Right atrium auricular region (tissue), 2 donors: ENCODE results near the gene PKD1L1. TPM values are rescaled to one million over a fixed set of nuclear protein-coding genes. Genes with fewer than 3 reads are reported as not detected.
A peak's percentile ranks its signal among the peaks of the same experiment; 100 is the strongest.

Experiments
- DNase-seq: peaks from one replicate; pipeline ENCODE4 v3.0.0-alpha.2; 2019; ENCODE audit warnings: low spot score
- H3K27ac ChIP-seq, 2 donors: fragments of 200-600 bp; sonication (generic); 1 replicate in 1 of 2; 2 replicates in 1 of 2; pipeline ENCODE4 v1.5.1; 2016 to 2019
- H3K27me3 ChIP-seq, 2 donors: fragments of 200-600 bp; sonication (generic); one replicate each; pipeline versions ENCODE4 v1.5.1 to v1.6.0; 2017 to 2019
- H3K36me3 ChIP-seq: fragments of 200-600 bp; sonication (generic); one replicate; pipeline ENCODE4 v1.5.1; 2016
- H3K4me1 ChIP-seq, 2 donors: fragments of 200-600 bp; sonication (generic); one replicate each; pipeline versions ENCODE4 v1.5.1 to v1.6.0; 2017 to 2019
- H3K4me3 ChIP-seq, 2 donors: fragments of 200-600 bp; sonication (generic); 1 replicate in 1 of 2; 2 replicates in 1 of 2; pipeline ENCODE4 v1.5.1; 2017 to 2019; ENCODE audit warnings: mild to moderate bottlenecking in 1 of 2, moderate library complexity in 1 of 2
- H3K9me3 ChIP-seq, 2 donors: fragments of 200-600 bp; sonication (generic); one replicate each; pipeline ENCODE4 v1.5.1; 2019
- CTCF ChIP-seq, 2 donors: fragments of 200-600 bp; sonication (generic); IDR thresholded peaks; one replicate each; pipeline ENCODE4 v1.5.1; 2019; ENCODE audit warnings: antibody characterized with exemption in 2 of 2
- total RNA-seq, 2 donors: library from RNA; depleted of rRNA; stranded (reverse); fragments of >200 nt; gene quantifications; one replicate each; pipeline ENCODE4 v1.1.0, GENCODE V29; 2016

Gene PKD1L1
- total RNA-seq, 2 donors from 2014 or later: 0.98 to 1.1 TPM

DNA sequence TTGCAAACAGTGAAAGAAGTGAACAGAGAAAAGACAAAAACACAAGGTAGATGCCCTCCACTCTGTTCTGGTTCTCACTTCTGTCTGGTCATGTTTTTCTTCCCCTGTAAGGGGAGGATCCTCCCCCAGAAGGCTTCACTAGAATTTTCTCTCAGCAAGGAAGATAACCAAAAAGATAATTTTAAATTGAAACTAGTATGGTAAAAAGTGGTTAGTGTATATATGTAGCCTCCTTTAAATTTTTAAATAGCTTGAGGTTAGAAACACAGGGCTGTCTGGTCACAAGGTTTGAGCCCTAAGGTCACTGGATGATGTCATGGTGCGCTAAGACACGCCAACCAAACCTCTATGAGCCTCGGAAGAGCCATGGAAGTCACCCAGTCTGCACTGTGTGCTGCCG lies 5.6 kb upstream of the PKD1L1 start:
- Histone ChIP-seq H3K27me3 (no peaks in the 10 kb centered on the region), H3K27ac (no peak overlapping the region), H3K36me3 (peaks cover 21% of the 10 kb centered on the region), H3K9me3 (no peaks in the 10 kb centered on the region), H3K4me3 (no peak overlapping the region), H3K4me1 (peaks cover 0 to 6% of the 10 kb centered on the region in 2 donors)
- TF ChIP-seq CTCF (IDR thresholded peaks at IDR 0.05): no peak
- no peak for DNase-seq

GRCh38 chr7:47952224-47952623 lies 4.0 kb upstream of the PKD1L1 start:
- TF ChIP-seq CTCF (IDR thresholded peaks at IDR 0.05): no peak
- Histone ChIP-seq H3K4me1 (peaks cover 0 to 6% of the 10 kb centered on the region in 2 donors), H3K27me3 (no peaks in the 10 kb centered on the region), H3K9me3 (no peaks in the 10 kb centered on the region), H3K36me3 (peaks cover 21% of the 10 kb centered on the region), H3K4me3 (no peak overlapping the region), H3K27ac (no peak overlapping the region)
- no peak for DNase-seq

DNA sequence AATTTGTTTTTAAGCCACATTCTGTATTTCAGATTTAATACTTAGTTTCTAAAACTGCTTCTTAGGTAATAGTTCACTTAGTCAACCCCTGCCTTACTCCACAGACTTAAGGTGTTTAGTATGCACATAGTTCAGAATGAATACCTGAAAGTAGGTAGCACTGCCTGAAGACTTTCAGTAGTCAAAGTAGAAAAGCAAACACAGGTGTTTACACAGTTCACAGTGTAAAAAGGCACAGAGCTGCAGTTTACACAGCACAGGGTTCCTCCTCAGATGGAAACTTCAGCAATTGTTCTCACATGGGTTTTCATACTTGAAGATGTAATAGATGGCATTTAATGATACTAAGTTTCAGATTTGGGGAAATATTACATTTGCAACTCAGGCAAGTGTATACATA lies 3.1 kb upstream of the PKD1L1 start:
- Histone ChIP-seq H3K36me3 (peaks cover 21% of the 10 kb centered on the region), H3K9me3 (no peaks in the 10 kb centered on the region), H3K4me3 (no peak overlapping the region), H3K27ac (no peak overlapping the region), H3K4me1 (peaks cover 0 to 6% of the 10 kb centered on the region in 2 donors), H3K27me3 (no peaks in the 10 kb centered on the region)
- no peak for DNase-seq
- TF ChIP-seq CTCF (IDR thresholded peaks at IDR 0.05): no peak

DNA sequence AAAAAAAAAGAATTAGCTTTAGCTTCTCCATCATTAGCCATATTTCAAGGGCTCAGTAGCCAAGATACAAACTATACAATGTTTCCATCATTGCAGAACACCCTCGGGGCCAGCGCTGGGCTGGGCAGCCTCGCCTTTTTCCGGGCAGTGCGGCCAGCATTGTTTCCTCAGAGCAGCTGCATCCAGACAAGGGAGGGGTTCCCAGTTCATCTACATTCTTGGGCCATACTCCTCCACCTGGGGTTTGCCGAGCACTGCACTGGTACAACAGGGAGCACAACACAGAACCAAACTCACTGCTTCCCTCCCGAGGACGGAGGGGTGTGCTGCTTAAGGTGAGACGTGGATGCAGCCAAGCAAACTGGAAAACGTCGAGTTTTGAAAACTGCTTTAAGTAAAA lies 2.4 kb upstream of the PKD1L1 start:
- H3K9me3 ChIP-seq: no peaks in the 10 kb centered on the region
- no peaks in the 10 kb centered on the region for H3K27me3 ChIP-seq
- no peak for DNase-seq
- H3K4me1 ChIP-seq: peaks cover 0 to 9% of the 10 kb centered on the region in 2 donors
- no peak overlapping the region for H3K27ac ChIP-seq
- peak in 1 of 2 donors; percentile 17 for TF ChIP-seq CTCF (IDR thresholded peaks at IDR 0.05)
- no peak overlapping the region for H3K4me3 ChIP-seq
- peaks cover 14% of the 10 kb centered on the region for H3K36me3 ChIP-seq

DNA sequence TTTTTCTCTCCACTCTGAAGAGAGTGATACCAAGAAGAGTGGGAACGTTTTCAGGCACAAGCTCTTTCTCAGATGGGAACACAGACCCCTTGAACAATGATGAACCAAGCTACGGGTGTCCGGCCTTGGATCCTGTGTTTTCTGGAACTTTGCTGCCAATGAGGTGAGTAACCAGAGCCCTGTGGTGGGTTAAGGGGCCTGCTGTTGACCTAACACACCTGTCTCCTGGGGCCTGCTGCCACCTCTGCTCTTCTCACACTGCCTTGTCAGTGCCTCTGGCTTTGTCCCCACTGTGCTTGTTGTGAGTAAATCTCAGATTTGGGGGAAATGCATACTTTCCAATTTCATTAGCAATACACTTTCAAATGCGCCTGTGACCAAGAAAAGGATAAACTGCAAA lies 1.4 kb upstream of the PKD1L1 start:
- Histone ChIP-seq H3K4me1 (peaks cover 0 to 20% of the 10 kb centered on the region in 2 donors), H3K9me3 (no peaks in the 10 kb centered on the region), H3K36me3 (peaks cover 6% of the 10 kb centered on the region), H3K27me3 (no peaks in the 10 kb centered on the region), H3K4me3 (no peak overlapping the region), H3K27ac (peak overlapping the region; percentile 2 to 38)
- DNase-seq: no peak
- no peak for TF ChIP-seq CTCF (IDR thresholded peaks at IDR 0.05)

DNA sequence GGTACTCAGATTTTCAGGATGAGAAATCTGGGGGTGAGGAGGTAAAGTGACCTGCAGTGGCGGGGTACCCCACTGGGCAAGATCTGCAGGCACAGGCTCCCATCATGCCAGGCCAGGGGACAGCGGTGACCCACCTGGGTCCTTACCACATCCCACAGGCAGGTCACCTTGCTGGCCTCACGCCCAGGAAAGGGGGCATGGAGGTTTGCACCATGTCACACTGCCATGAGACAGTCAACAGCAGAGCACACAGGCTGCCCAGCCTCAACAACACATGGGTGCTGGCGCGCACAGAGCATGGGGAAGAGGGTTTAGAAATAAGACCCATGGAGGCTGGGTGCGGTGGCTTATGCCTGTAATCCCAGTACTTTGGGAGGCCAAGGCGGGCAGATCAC lies 914 bp downstream of the PKD1L1 start:
- H3K36me3 ChIP-seq: no peaks in the 10 kb centered on the region
- peak overlapping the region; percentile 39 to 57 for H3K27ac ChIP-seq
- no peak overlapping the region for H3K4me3 ChIP-seq
- H3K27me3 ChIP-seq: no peaks in the 10 kb centered on the region
- TF ChIP-seq CTCF (IDR thresholded peaks at IDR 0.05): no peak
- no peak for DNase-seq
- H3K4me1 ChIP-seq: peaks cover 0 to 23% of the 10 kb centered on the region in 2 donors
- H3K9me3 ChIP-seq: no peaks in the 10 kb centered on the region
